ENCODE results near the gene SLC22A6.

Gene SLC22A6

GRCh38 chr11:62976109-62976508 is 8.7 kb downstream of the SLC22A6 start:
- H3K9ac ChIP-seq (ENCODE audit: low read length), result no peak overlapping the region
- no peaks in the 10 kb centered on the region for H4K20me1 ChIP-seq (ENCODE audit: insufficient read depth, low read length)
- H3K9me3 ChIP-seq (ENCODE audit: insufficient read depth, low read length), result no peaks in the 10 kb centered on the region
- no peaks in the 10 kb centered on the region for H3K79me2 ChIP-seq (ENCODE audit: low read length)
- peaks cover 20% of the 10 kb centered on the region; the same call in 1 of the 2 replicates for H3K27me3 ChIP-seq (ENCODE audit: low read depth, low read length)
- no peak overlapping the region for H2AFZ ChIP-seq (ENCODE audit: low read depth, low read length)
- TF ChIP-seq EZH2phosphoT487 (IDR thresholded peaks at IDR 0.05; ENCODE audit: low read depth) (no peak), CTCF (IDR thresholded peaks at IDR 0.05; ENCODE audit: low read depth, low read length) (no peak)
- no peak overlapping the region for H3K27ac ChIP-seq (ENCODE audit: low read length)
- no peak overlapping the region for H3K4me2 ChIP-seq (ENCODE audit: low read length)
- peaks cover 2% of the 10 kb centered on the region; the same call in 1 of the 2 replicates for H3K4me1 ChIP-seq (ENCODE audit: low read length)
- no peak overlapping the region for H3K4me3 ChIP-seq (ENCODE audit: low read length)
- no peaks in the 10 kb centered on the region for H3K36me3 ChIP-seq (replicated peaks; ENCODE audit: low read depth, low read length)

GRCh38 chr11:62974848-62975522 is 9.8 kb downstream of the SLC22A6 start:
- H3K27me3 ChIP-seq (ENCODE audit: low read depth, low read length), result peaks cover 17% of the 10 kb centered on the region; the same call in 1 of the 2 replicates
- no peak overlapping the region for H3K9ac ChIP-seq (ENCODE audit: low read length)
- peak overlapping the region; percentile 43 for H3K4me2 ChIP-seq (ENCODE audit: low read length)

GRCh38 chr11:62965574-62965973 is 19.2 kb downstream of the SLC22A6 start:
- Histone ChIP-seq H3K27me3 (ENCODE audit: low read depth, low read length) (peaks cover 25% of the 10 kb centered on the region; the same call in 1 of the 2 replicates), H3K27ac (ENCODE audit: low read length) (no peak overlapping the region), H3K9ac (ENCODE audit: low read length) (no peak overlapping the region), H4K20me1 (ENCODE audit: insufficient read depth, low read length) (no peaks in the 10 kb centered on the region), H3K4me3 (ENCODE audit: low read length) (no peak overlapping the region), H3K4me2 (ENCODE audit: low read length) (no peak overlapping the region), H3K36me3 (replicated peaks; ENCODE audit: low read depth, low read length) (no peaks in the 10 kb centered on the region), H2AFZ (ENCODE audit: low read depth, low read length) (no peak overlapping the region), H3K9me3 (ENCODE audit: insufficient read depth, low read length) (no peaks in the 10 kb centered on the region), H3K79me2 (ENCODE audit: low read length) (no peaks in the 10 kb centered on the region), H3K4me1 (ENCODE audit: low read length) (no peaks in the 10 kb centered on the region)
- TF ChIP-seq CTCF (IDR thresholded peaks at IDR 0.05; ENCODE audit: low read depth, low read length) (no peak), EZH2phosphoT487 (IDR thresholded peaks at IDR 0.05; ENCODE audit: low read depth) (no peak)

More at GRCh38 chr11:62974848-62975522, 9.8 kb downstream of the SLC22A6 start:
- peak overlapping the region; percentile 79 for H2AFZ ChIP-seq (ENCODE audit: low read depth, low read length)
- no peak overlapping the region for H3K27ac ChIP-seq (ENCODE audit: low read length)
- H3K79me2 ChIP-seq (ENCODE audit: low read length), result no peaks in the 10 kb centered on the region
- H3K9me3 ChIP-seq (ENCODE audit: insufficient read depth, low read length), result no peaks in the 10 kb centered on the region
- H3K36me3 ChIP-seq (replicated peaks; ENCODE audit: low read depth, low read length), result no peaks in the 10 kb centered on the region
- TF ChIP-seq EZH2phosphoT487 (IDR thresholded peaks at IDR 0.05; ENCODE audit: low read depth) (no peak), CTCF (IDR thresholded peaks at IDR 0.05; ENCODE audit: low read depth, low read length) (peak; percentile 59)
- 0 out of 2 replicates have a peak overlapping the region, but pooled peaks have one; percentile 28 for H3K4me3 ChIP-seq (ENCODE audit: low read length)
- H4K20me1 ChIP-seq (ENCODE audit: insufficient read depth, low read length), result no peaks in the 10 kb centered on the region
- H3K4me1 ChIP-seq (ENCODE audit: low read length), result peaks cover 2% of the 10 kb centered on the region; the same call in 1 of the 2 replicates

- Histone ChIP-seq H3K4me2 (ENCODE audit: low read length) (no peak overlapping the region), H2AFZ (ENCODE audit: low read depth, low read length) (no peak overlapping the region), H3K9me3 (ENCODE audit: insufficient read depth, low read length) (no peaks in the 10 kb centered on the region), H3K27ac (ENCODE audit: low read length) (no peak overlapping the region), H3K36me3 (replicated peaks; ENCODE audit: low read depth, low read length) (no peaks in the 10 kb centered on the region), H3K4me3 (ENCODE audit: low read length) (no peak overlapping the region), H3K79me2 (ENCODE audit: low read length) (no peaks in the 10 kb centered on the region), H3K4me1 (ENCODE audit: low read length) (no peaks in the 10 kb centered on the region), H3K9ac (ENCODE audit: low read length) (no peak overlapping the region), H3K27me3 (ENCODE audit: low read depth, low read length) (peaks cover 9% of the 10 kb centered on the region; the same call in 1 of the 2 replicates), H4K20me1 (ENCODE audit: insufficient read depth, low read length) (no peaks in the 10 kb centered on the region)
- no peak for TF ChIP-seq CTCF (IDR thresholded peaks at IDR 0.05; ENCODE audit: low read depth, low read length)
Measured at GRCh38 chr11:62962391-62962790, 22.4 kb downstream of the SLC22A6 start.

Measured in OCI-LY3 (cell line).